Heart left ventricle (tissue), 16 donors: Measurements from ENCODE around the gene INSIG1. TPM values are rescaled to one million over a fixed set of nuclear protein-coding genes. Genes with fewer than 3 reads are reported as not detected.

ENCODE experiments used
- ATAC-seq, 4 donors: fragments of 200-7000 bp; cut with Tn5 transposase; one replicate each; pipeline ENCODE4 v1.9.1; 2020 to 2022; ENCODE audit warnings: moderate library complexity in 4 of 4, mild to moderate bottlenecking in 3 of 4, moderate number of reproducible peaks in 1 of 4
- DNase-seq, 5 donors: peaks; one replicate each; pipeline ENCODE4 v3.0.0-alpha.2; 2020
- H3K27ac ChIP-seq, 12 donors: fragments of 200-600 bp; sonication (generic) in 4 of 12; one replicate each; pipeline versions ENCODE4 v1.5.0 to v1.8.0; 2016 to 2022; ENCODE audit warnings: mild to moderate bottlenecking in 2 of 12
- H3K27me3 ChIP-seq, 9 donors: fragments of 200-600 bp; sonication (generic) in 2 of 9; one replicate each; pipeline versions ENCODE4 v1.5.1 to v1.8.0; 2016 to 2022; ENCODE audit warnings: mild to moderate bottlenecking in 3 of 9
- H3K36me3 ChIP-seq, 9 donors: fragments of 200-600 bp; sonication (generic) in 2 of 9; one replicate each; pipeline versions ENCODE4 v1.5.0 to v1.8.0; 2018 to 2022; ENCODE audit warnings: mild to moderate bottlenecking in 2 of 9
- H3K4me1 ChIP-seq, 12 donors: fragments of 200-600 bp; sonication (generic) in 4 of 12; one replicate each; pipeline versions ENCODE4 v1.5.0 to v1.8.0; 2016 to 2022; ENCODE audit warnings: mild to moderate bottlenecking in 3 of 12
- H3K4me3 ChIP-seq, 12 donors: fragments of 200-600 bp; sonication (generic) in 4 of 12; one replicate each; pipeline versions ENCODE4 v1.5.0 to v1.8.0; 2017 to 2022; ENCODE audit warnings: mild to moderate bottlenecking in 9 of 12, moderate library complexity in 4 of 12
- H3K9me3 ChIP-seq, 12 donors: fragments of 200-600 bp; sonication (generic) in 4 of 12; one replicate each; pipeline versions ENCODE4 v1.5.0 to v1.8.0; 2016 to 2022; ENCODE audit warnings: mild to moderate bottlenecking in 1 of 12
- CTCF ChIP-seq, 12 donors: fragments of 200-600 bp; sonication (generic) in 4 of 12; IDR thresholded peaks; one replicate each; pipeline versions ENCODE4 v1.5.0 to v1.8.0; 2018 to 2022; ENCODE audit warnings: antibody characterized with exemption in 12 of 12, mild to moderate bottlenecking in 5 of 12
- POLR2A ChIP-seq, 2 donors: fragments of 450-650 bp; IDR thresholded peaks; one replicate each; pipeline ENCODE4 v1.6.1; 2017; ENCODE audit warnings: antibody characterized with exemption in 2 of 2, mild to moderate bottlenecking in 2 of 2, moderate library complexity in 2 of 2
- WGBS, 4 donors: extraction: QIAGEN DNeasy Blood & Tissue Kit in 2 of 4; methylation state at CpG; one replicate each; pipeline versions ENCODE4 v1.1.5 to v1.1.7; 2013 to 2018; 5-methylcytosine and 5-hydroxymethylcytosine counted together
- intact Hi-C, 10 donors: fragments of 100-400 bp; cut with DNase I; formaldehyde crosslinking; loops; one replicate each; pipeline versions ENCODE4 v1.11.1 to v1.14.2; 2022
- polyA plus RNA-seq, 2 donors: library from polyadenylated mRNA; stranded (reverse); fragments of 200-250 nt; gene quantifications; one replicate each; pipeline ENCODE4 v1.2.3, GENCODE V29; 2013
- total RNA-seq, 9 donors: library from RNA; depleted of rRNA in 2 of 9; stranded (reverse); fragments of >200 nt in 2 of 9; fragmentation: NEBNext Ultra II Directional in 3 of 9; extraction: Animal tissue kit (Norgen Biotek cat#: 25700) in 3 of 9; gene quantifications; one replicate each; pipeline versions ENCODE4 v1.1.0 to v1.2.4, GENCODE V29; 2016 to 2023
- donor health status: ischemic (EF 13 %, LVEDD 7.1; RV severe dilation, severe dysfunction).
- donor health status: healthy with polysubstance abuse.
- donor health status: DM: no; HTN: yes; CAD: no.
- donor health status: DM: no; HTN: no; CAD: no.
- donor health status: ischemic (EF 25% LVEDD 6.9; RV normal size, moderate dysfunction).
- donor health status: ischemic (EF 25% LVEDD 5.7; RV mildly dilated, moderate dysfunction).
- donor health status: healthy.
- donor health status: DM: yes; HTN: yes; CAD: no.
- donor health status: ischemic (EF 35%, LVEDD 5.7; RV mildly dilated, moderate dysfunction).
- donor health status: nonischemic (EF 11% LVEDD 7.7; RV severe dilation, severe dysfunction).
- donor health status: DM: yes; HTN: yes; CAD: no.
- donor health status: PGD.
- donor health status: ischemic (EF 29% LVEDD 5.4; RV normal size, mild dysfunction).
- donor health status: nonischemic (EF 23%, LVEDD 6.1; RV moderate dilation, normal function).

Gene INSIG1
- total and polyA plus RNA-seq, 11 donors = 5.2 to 24.5 (median 13.3) TPM

GRCh38 chr7:155358066-155358947 lies 60.6 kb downstream of the INSIG1 start:
- peaks cover 0 to 8% (median 0%) of the 10 kb centered on the region in 12 donors for H3K4me1 ChIP-seq
- no peaks in the 10 kb centered on the region for H3K9me3 ChIP-seq
- peaks cover 13 to 80% (median 42%) of the 10 kb centered on the region in 9 donors for H3K27me3 ChIP-seq
- 36 to 52% (median 44%) methylated on average over 28 to 40 of the region's 40 CpGs for WGBS, 4 donors
- intact Hi-C loops = no loop called here
- no peaks in the 10 kb centered on the region for H3K36me3 ChIP-seq
- no peak for TF ChIP-seq CTCF (IDR thresholded peaks at IDR 0.05)
- TF ChIP-seq POLR2A (IDR thresholded peaks at IDR 0.05) = no peak
- ATAC-seq (no peak), DNase-seq (no peak)
- no peak overlapping the region for H3K4me3 ChIP-seq
- no peak overlapping the region for H3K27ac ChIP-seq

GRCh38 chr7:155358948-155359712 lies 61.5 kb downstream of the INSIG1 start:
- peaks cover 16 to 86% (median 44%) of the 10 kb centered on the region in 9 donors for H3K27me3 ChIP-seq
- H3K36me3 ChIP-seq = no peaks in the 10 kb centered on the region
- H3K4me3 ChIP-seq = no peak overlapping the region
- no peak for TF ChIP-seq CTCF (IDR thresholded peaks at IDR 0.05)
- TF ChIP-seq POLR2A (IDR thresholded peaks at IDR 0.05) = no peak
- no peak overlapping the region for H3K27ac ChIP-seq
- peaks cover 0 to 8% (median 0%) of the 10 kb centered on the region in 12 donors for H3K4me1 ChIP-seq
- intact Hi-C loops = no loop called here
- no peak for DNase-seq
- 40 to 57% (median 56%) methylated on average over 12 to 16 of the region's 16 CpGs for WGBS, 4 donors
- no peaks in the 10 kb centered on the region for H3K9me3 ChIP-seq
- no peak for ATAC-seq

Other genes with a start within 250 kb of the INSIG1 start
- not detected for gene HTR5A, start 227.6 kb upstream of the INSIG1 start, total RNA-seq
- not detected for gene HTR5A, start 227.6 kb upstream of the INSIG1 start, polyA plus RNA-seq
- under 1 TPM in 1 of 9 donors, not detected in 8; 0.06 TPM for gene EN2, start 160.3 kb downstream of the INSIG1 start, total RNA-seq
- under 1 TPM in 1 of 2 donors, not detected in 1; 0.08 TPM for gene EN2, start 160.3 kb downstream of the INSIG1 start, polyA plus RNA-seq
- not detected for gene CNPY1, start 248.7 kb downstream of the INSIG1 start, total RNA-seq
- gene CNPY1, start 248.7 kb downstream of the INSIG1 start, polyA plus RNA-seq = not detected